GM19463 (cell line): ENCODE measurements around the gene EGFR.
A peak's percentile ranks its signal among the peaks of the same experiment; 100 is the strongest.

Source experiments
- ATAC-seq: cut with Tn5 transposase; IDR thresholded peaks from one replicate; pipeline ENCODE4 v1.9.1; 2021; ENCODE audit warnings: mild to moderate bottlenecking, moderate library complexity; ENCODE audit not compliant: unreplicated experiment

EGFR gene

GRCh38 chr7:55060636-55061022 lies 41.8 kb downstream of the EGFR start:
- ATAC-seq: no peak

- ATAC-seq: no peak
Measured at GRCh38 chr7:55061726-55062499, 43.1 kb downstream of the EGFR start.

GRCh38 chr7:55063061-55063460 lies 44.2 kb downstream of the EGFR start:
- ATAC-seq: no peak

GRCh38 chr7:55063633-55064032 lies 44.8 kb downstream of the EGFR start:
- no peak for ATAC-seq

GRCh38 chr7:55065079-55065478 lies 46.3 kb downstream of the EGFR start:
- ATAC-seq: peak; percentile 59

GRCh38 chr7:55065511-55066229 lies 46.9 kb downstream of the EGFR start:
- ATAC-seq: no peak

GRCh38 chr7:55066524-55066923 lies 47.7 kb downstream of the EGFR start:
- no peak for ATAC-seq

GRCh38 chr7:55066938-55067337 lies 48.1 kb downstream of the EGFR start:
- no peak for ATAC-seq

GRCh38 chr7:55067748-55068147 lies 48.9 kb downstream of the EGFR start:
- ATAC-seq: no peak

GRCh38 chr7:55069271-55069792 lies 50.5 kb downstream of the EGFR start:
- ATAC-seq: no peak

GRCh38 chr7:55070271-55070743 lies 51.5 kb downstream of the EGFR start:
- no peak for ATAC-seq

- no peak for ATAC-seq
Measured at GRCh38 chr7:55070854-55071253, 52.0 kb downstream of the EGFR start.

- no peak for ATAC-seq
Measured at GRCh38 chr7:55071411-55072175, 52.8 kb downstream of the EGFR start.

- ATAC-seq: no peak
Measured at GRCh38 chr7:55072251-55072650, 53.4 kb downstream of the EGFR start.

GRCh38 chr7:55073051-55073511 lies 54.3 kb downstream of the EGFR start:
- ATAC-seq: peak; percentile 55

GRCh38 chr7:55073976-55074528 lies 55.2 kb downstream of the EGFR start:
- peak; percentile 79 for ATAC-seq

- ATAC-seq: no peak
Measured at GRCh38 chr7:55075464-55076021, 56.7 kb downstream of the EGFR start.

- no peak for ATAC-seq
Measured at GRCh38 chr7:55077561-55078410, 59.0 kb downstream of the EGFR start.
